HepG2 (cell line): ENCODE results near the gene MIDN. TPM values are rescaled to one million over a fixed set of nuclear protein-coding genes. Genes with fewer than 3 reads are reported as not detected.

Experiments
- ATAC-seq: fragments of 200-7000 bp; cut with Tn5 transposase; 3 replicates; pipeline ENCODE4 v1.9.1; 2020; ENCODE audit warnings: mild to moderate bottlenecking, moderate library complexity
- BruUV-seq: library from RNA; stranded (reverse); fragments of 400-500 nt; replicated peaks from 2 replicates; lab custom pipeline; 2021; lab: Mats Ljungman, UMichigan
- CTCF ChIA-PET: fragments of 300-600 bp; formaldehyde crosslinking; extraction: SDS; loops from one replicate; lab custom pipeline; 2021; ENCODE audit warnings: low total read pairs, inconsistent platforms, low intra/inter-chr PET ratio; lab: Yijun Ruan, JAX
- POLR2A ChIA-PET: fragments of 350-600 bp; sonication (Branson Sonifier 250); formaldehyde crosslinking; loops from one replicate; lab custom pipeline; 2020; ENCODE audit warnings: antibody characterized with exemption, inconsistent platforms; lab: Yijun Ruan, JAX
- DNase-seq: peaks from one replicate; pipeline ENCODE4 v3.0.0-alpha.2; 2015; ENCODE audit warnings: low spot score
- FAIRE-seq: peaks from 3 replicates; lab custom pipeline; 2011; peaks lifted over from hg19 to GRCh38; lab: Jason Lieb, UNC
- H2AFZ ChIP-seq: one replicate; pipeline ENCODE4 v1.6.1; 2011; ENCODE audit warnings: low read length, inconsistent platforms
- H3K27ac ChIP-seq: fragments of 300-600 bp; 3 replicates; pipeline ENCODE4 v1.8.0; 2011; ENCODE audit warnings: mixed run types, mild to moderate bottlenecking, mixed read lengths, low read length, inconsistent platforms; ENCODE audit not compliant: insufficient read depth; ENCODE audit errors: extremely low read length
- H3K27me3 ChIP-seq, 2 experiments: fragments of 200-600 bp in 1 of 2; 2 replicates in 1 of 2; 3 replicates in 1 of 2; pipeline versions ENCODE4 v1.6.0 to v1.8.0; 2011; ENCODE audit warnings: low read length in 2 of 2, mild to moderate bottlenecking in 2 of 2, moderate library complexity in 2 of 2, inconsistent platforms in 1 of 2; ENCODE audit not compliant: insufficient read depth in 2 of 2, control insufficient read depth in 1 of 2
- H3K36me3 ChIP-seq, 2 experiments: fragments of 200-600 bp in 1 of 2; replicated peaks in 1 of 2; 2 replicates in 1 of 2; 3 replicates in 1 of 2; pipeline versions ENCODE4 v1.5.1 to v1.8.0; 2011; ENCODE audit warnings: low read length in 2 of 2, inconsistent platforms in 1 of 2; ENCODE audit not compliant: insufficient read depth in 2 of 2, control insufficient read depth in 1 of 2
- H3K4me1 ChIP-seq: 2 replicates; pipeline ENCODE4 v1.5.1; 2012; ENCODE audit warnings: low read length, inconsistent platforms; ENCODE audit not compliant: insufficient read depth
- H3K4me2 ChIP-seq: 2 replicates; pipeline ENCODE4 v1.6.0; 2011; ENCODE audit warnings: low read depth, low read length, inconsistent platforms
- H3K4me3 ChIP-seq, 3 experiments: fragments of 200-600 bp in 1 of 3; sonication (generic), shearing (Covaris generic) in 1 of 3; replicated peaks in 1 of 3; 2 replicates each; pipeline ENCODE4 v1.5.1; 2011 to 2016; ENCODE audit warnings: low read length in 3 of 3, inconsistent platforms in 2 of 3, low read depth in 2 of 3, mild to moderate bottlenecking in 2 of 3, control low read depth in 1 of 3, mixed read lengths in 1 of 3; ENCODE audit not compliant: insufficient read depth in 1 of 3
- H3K79me2 ChIP-seq: one replicate; pipeline ENCODE4 v1.6.1; 2011; ENCODE audit warnings: low read length, inconsistent platforms; ENCODE audit not compliant: insufficient read depth
- H3K9ac ChIP-seq: 2 replicates; pipeline ENCODE4 v1.6.0; 2011; ENCODE audit warnings: mild to moderate bottlenecking, low read depth, low read length, inconsistent platforms; ENCODE audit not compliant: insufficient read depth
- H3K9me3 ChIP-seq: 2 replicates; pipeline ENCODE4 v1.5.1; 2012; ENCODE audit warnings: mild to moderate bottlenecking, low read length
- H4K20me1 ChIP-seq: 2 replicates; pipeline ENCODE4 v1.6.0; 2011; ENCODE audit warnings: inconsistent platforms, mild to moderate bottlenecking, low read length, moderate library complexity; ENCODE audit not compliant: insufficient read depth
- AGO1 ChIP-seq: fragments of 200-400 bp; formaldehyde crosslinking; IDR thresholded peaks from 2 replicates; pipeline ENCODE4 v1.6.1; 2017; ENCODE audit warnings: mild to moderate bottlenecking, low read depth, low read length, moderate library complexity; ENCODE audit not compliant: poor library complexity, severe bottlenecking
- CTCF ChIP-seq: sonication (generic); formaldehyde crosslinking; IDR thresholded peaks from 2 replicates; pipeline ENCODE4 v1.5.0; 2020; ENCODE audit warnings: mild to moderate bottlenecking, missing genetic modification reagents, moderate library complexity
- PCBP1 ChIP-seq: fragments of 200-400 bp; formaldehyde crosslinking; IDR thresholded peaks from 2 replicates; pipeline ENCODE4 v1.6.1; 2017; ENCODE audit warnings: mild to moderate bottlenecking, low read depth, low read length, borderline replicate concordance
- XRCC5 ChIP-seq: fragments of 200-400 bp; formaldehyde crosslinking; optimal IDR thresholded peaks from 2 replicates; pipeline ENCODE3; 2017; ENCODE audit warnings: mild to moderate bottlenecking, low read length
- ZNF34 ChIP-seq: sonication (generic); formaldehyde crosslinking; IDR thresholded peaks from 2 replicates; pipeline ENCODE4 v1.4.0; 2020; ENCODE audit warnings: mild to moderate bottlenecking, missing genetic modification reagents, borderline replicate concordance
- ZNF432 ChIP-seq: sonication (generic); formaldehyde crosslinking; IDR thresholded peaks from 2 replicates; pipeline ENCODE4 v1.5.0; 2020; ENCODE audit warnings: missing genetic modification reagents, mild to moderate bottlenecking, borderline replicate concordance
- ZSCAN25 ChIP-seq: sonication (generic); formaldehyde crosslinking; IDR thresholded peaks from 2 replicates; pipeline ENCODE4 v1.8.0; 2022; ENCODE audit warnings: mild to moderate bottlenecking, missing genetic modification reagents
- WGBS: methylation state at CpG from one replicate; pipeline ENCODE4 v1.1.6; 2017; ENCODE audit warnings: low lambda C conversion rate; 5-methylcytosine and 5-hydroxymethylcytosine counted together
- in situ Hi-C: cut with HindIII; loops from 2 replicates; pipeline ENCODE4 v1.10.0; 2017; ENCODE audit warnings: low pct_unique_long_range_greater_than_20kb; ENCODE audit not compliant: extremely low pct_ligation_motif_present
- intact Hi-C: fragments of 100-400 bp; cut with micrococcal nuclease; formaldehyde crosslinking; loops from one replicate; pipeline ENCODE4 v1.10.0; 2022; ENCODE audit not compliant: unreplicated experiment
- polyA plus RNA-seq, 8 experiments: library from polyadenylated mRNA; depleted of rRNA in 3 of 8; stranded (reverse) in 7 of 8; unstranded in 1 of 8; fragments of >200 nt; fragmentation: Illumina TruSeq in 4 of 8; extraction: Trizol in 4 of 8; gene quantifications; 2 replicates each; pipeline versions ENCODE4 v1.2.1 to v1.2.3, GENCODE V29; 2011 to 2016; ENCODE audit warnings: low read depth in 4 of 8, missing spikeins in 1 of 8, mixed read lengths in 1 of 8; ENCODE audit not compliant: insufficient read depth in 1 of 8
- total RNA-seq, 5 experiments: library from RNA; depleted of rRNA; stranded (reverse); fragments of >200 nt; fragmentation: Illumina TruSeq; extraction: Trizol; gene quantifications; 2 replicates each; pipeline ENCODE4 v1.2.3, GENCODE V29; 2016; ENCODE audit warnings: low read depth in 1 of 5
- TF ChIP-seq, protein P1 (sequence below): sonication (generic); formaldehyde crosslinking; IDR thresholded peaks from 2 replicates; pipeline ENCODE4 v1.5.0; 2020; ENCODE audit warnings: missing genetic modification reagents

The MIDN gene
- total and polyA plus RNA-seq, 2 of the 13 experiments (the other 11 are each of a cell fraction or from before 2014, with no cell fraction given), result 8.4 to 18.0 TPM

GRCh38 chr19:1257475-1258162 lies 9.2 kb downstream of the MIDN start:
- H3K27ac ChIP-seq, result peak overlapping the region; percentile 85
- BruUV-seq, result no TSS peak
- POLR2A ChIA-PET, result interaction anchor here (12.8 to 13.7 kb wide), 2 partner anchors 7 to 14 kb away, joined by 464 to 668 read pairs; partner anchors contain the start of genes ATP5F1D and CIRBP
- TF ChIP-seq, protein P1, sequence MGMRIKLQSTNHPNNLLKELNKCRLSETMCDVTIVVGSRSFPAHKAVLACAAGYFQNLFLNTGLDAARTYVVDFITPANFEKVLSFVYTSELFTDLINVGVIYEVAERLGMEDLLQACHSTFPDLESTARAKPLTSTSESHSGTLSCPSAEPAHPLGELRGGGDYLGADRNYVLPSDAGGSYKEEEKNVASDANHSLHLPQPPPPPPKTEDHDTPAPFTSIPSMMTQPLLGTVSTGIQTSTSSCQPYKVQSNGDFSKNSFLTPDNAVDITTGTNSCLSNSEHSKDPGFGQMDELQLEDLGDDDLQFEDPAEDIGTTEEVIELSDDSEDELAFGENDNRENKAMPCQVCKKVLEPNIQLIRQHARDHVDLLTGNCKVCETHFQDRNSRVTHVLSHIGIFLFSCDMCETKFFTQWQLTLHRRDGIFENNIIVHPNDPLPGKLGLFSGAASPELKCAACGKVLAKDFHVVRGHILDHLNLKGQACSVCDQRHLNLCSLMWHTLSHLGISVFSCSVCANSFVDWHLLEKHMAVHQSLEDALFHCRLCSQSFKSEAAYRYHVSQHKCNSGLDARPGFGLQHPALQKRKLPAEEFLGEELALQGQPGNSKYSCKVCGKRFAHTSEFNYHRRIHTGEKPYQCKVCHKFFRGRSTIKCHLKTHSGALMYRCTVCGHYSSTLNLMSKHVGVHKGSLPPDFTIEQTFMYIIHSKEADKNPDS (CRISPR knock-in tag), result no peak
- TF ChIP-seq PCBP1 (0 out of 2 replicates have a peak, but pooled peaks have one; percentile 3), XRCC5 (no peak), CTCF (CRISPR knock-in tag) (no peak), ZNF34 (CRISPR knock-in tag) (no peak), ZSCAN25 (CRISPR knock-in tag) (no peak), AGO1 (peak; percentile 26), ZNF432 (no peak)
- H3K9me3 ChIP-seq, result no peaks in the 10 kb centered on the region
- DNase-seq, result no peak
- no peak overlapping the region for H3K4me3 ChIP-seq
- intact Hi-C loops, result no loop called here
- peaks cover 53% of the 10 kb centered on the region; the same call in 1 of the 2 replicates for H4K20me1 ChIP-seq
- H3K4me1 ChIP-seq, result peaks cover 84% of the 10 kb centered on the region
- H3K79me2 ChIP-seq, result peaks cover 21% of the 10 kb centered on the region
- ATAC-seq, result no peak
- CTCF ChIA-PET, result no interaction called here
- no peak overlapping the region for H2AFZ ChIP-seq
- H3K27me3 ChIP-seq, result no peaks in the 10 kb centered on the region
- H3K36me3 ChIP-seq, result peaks cover 18 to 38% of the 10 kb centered on the region in 2 experiments
- in situ Hi-C loops, result no loop called here
- 82% methylated on average over 23 of the region's 23 CpGs for whole genome bisulfite sequencing
- no peak overlapping the region for H3K9ac ChIP-seq
- no peak for FAIRE-seq
- peak overlapping the region; percentile 79; the same call in 1 of the 2 replicates for H3K4me2 ChIP-seq
